T-helper 1 cell treated with Interleukin-12 subunit alpha and Interleukin-12 subunit beta and Interleukin-4 antibody, amounts not matched to agents 30 ng/mL and 1 ng/mL, for 36 hours (primary cell): ENCODE data around the gene DENND5A. TPM values are rescaled to one million over a fixed set of nuclear protein-coding genes. Genes with fewer than 3 reads are reported as not detected.
"Not testable (repeated sequence)": the region's sequence is repeated elsewhere in the genome, so short reads cannot be mapped to it uniquely, and the experiment has no call there.

Experiments
- intact Hi-C: fragments of 100-400 bp; cut with micrococcal nuclease; formaldehyde crosslinking; loops from one replicate; pipeline ENCODE4 v1.15.1; 2024
- total RNA-seq: library from RNA; stranded (reverse); gene quantifications from 2 replicates; pipeline ENCODE4 v1.2.3, GENCODE V29; 2022

Gene DENND5A
- total RNA-seq, 1 donor from 2014 or later = 36.8 TPM

DNA sequence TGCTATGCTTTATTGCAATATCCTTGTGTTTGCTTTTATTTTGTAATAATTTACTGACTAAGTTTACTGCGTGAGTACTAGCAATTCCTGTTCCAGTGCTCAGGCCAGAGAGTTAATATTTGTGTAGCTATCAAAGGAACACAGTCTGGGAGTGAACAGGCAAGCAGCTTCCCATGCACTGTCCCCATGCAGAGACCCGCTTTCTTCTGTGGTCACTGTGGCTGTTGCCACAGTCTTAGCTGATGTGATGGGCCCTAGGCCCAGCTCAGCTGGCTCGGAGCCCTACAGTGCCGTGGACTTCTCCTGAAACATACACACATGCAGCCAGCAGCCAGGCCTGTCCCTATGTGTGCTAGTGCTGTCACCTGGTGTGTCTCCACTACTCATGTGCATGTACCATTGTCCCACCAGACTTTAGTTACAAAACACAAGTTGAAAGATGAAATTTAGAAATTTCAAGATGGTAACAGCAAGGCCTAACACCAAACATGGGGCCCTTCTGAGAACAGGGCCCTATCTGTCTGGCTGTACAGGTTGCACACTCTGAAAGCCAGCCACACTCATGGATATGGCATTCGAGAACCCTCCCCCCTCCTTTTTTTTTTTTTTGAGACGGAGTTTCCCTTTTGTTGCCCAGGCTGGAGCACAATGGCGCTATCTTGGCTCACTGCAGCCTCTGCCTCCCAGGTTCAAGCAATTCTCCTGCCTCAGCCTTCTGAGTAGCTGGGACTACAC is 161.4 kb downstream of the DENND5A start:
- intact Hi-C loops = no loop called here

DNA sequence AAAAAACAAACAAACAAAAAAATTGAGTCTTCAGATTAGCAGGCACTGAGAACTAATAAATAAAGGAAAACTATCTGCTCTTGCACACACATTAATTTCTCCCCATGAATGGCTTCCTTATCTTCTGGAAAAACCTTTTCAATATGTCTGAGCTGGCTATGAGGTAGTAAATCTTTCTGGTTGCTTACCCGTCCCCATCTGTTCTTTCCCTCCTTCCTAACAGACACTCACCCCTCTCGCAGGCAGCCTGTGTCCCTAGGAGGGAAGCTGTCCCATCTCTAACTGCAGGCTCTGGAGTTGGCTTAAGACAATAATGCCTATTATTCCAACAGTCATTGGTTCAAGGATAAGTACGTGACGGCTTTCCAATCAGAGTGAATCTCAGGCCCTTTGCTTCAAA is 165.5 kb downstream of the DENND5A start:
- intact Hi-C loops = no loop called here

DNA sequence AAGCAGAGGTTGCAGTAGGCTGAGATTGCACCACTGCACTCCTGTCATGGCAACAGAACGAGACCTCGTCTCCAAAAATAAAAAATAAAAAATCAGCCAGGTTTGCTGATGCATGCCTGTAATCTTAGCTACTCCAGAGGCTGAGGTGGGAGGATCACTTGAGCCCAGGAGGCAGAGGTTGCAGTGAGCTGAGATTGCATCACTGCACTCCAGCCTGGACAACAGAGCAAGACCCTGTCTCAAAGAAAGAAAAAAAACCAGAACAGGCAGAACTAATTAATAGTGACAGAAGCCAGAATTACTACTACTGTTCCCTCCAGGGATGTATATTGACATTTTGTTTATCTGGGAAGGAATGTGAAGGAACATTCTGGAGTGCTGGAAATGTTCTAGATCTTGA is 166.7 kb downstream of the DENND5A start:
- intact Hi-C loops = not testable (repeated sequence)

DNA sequence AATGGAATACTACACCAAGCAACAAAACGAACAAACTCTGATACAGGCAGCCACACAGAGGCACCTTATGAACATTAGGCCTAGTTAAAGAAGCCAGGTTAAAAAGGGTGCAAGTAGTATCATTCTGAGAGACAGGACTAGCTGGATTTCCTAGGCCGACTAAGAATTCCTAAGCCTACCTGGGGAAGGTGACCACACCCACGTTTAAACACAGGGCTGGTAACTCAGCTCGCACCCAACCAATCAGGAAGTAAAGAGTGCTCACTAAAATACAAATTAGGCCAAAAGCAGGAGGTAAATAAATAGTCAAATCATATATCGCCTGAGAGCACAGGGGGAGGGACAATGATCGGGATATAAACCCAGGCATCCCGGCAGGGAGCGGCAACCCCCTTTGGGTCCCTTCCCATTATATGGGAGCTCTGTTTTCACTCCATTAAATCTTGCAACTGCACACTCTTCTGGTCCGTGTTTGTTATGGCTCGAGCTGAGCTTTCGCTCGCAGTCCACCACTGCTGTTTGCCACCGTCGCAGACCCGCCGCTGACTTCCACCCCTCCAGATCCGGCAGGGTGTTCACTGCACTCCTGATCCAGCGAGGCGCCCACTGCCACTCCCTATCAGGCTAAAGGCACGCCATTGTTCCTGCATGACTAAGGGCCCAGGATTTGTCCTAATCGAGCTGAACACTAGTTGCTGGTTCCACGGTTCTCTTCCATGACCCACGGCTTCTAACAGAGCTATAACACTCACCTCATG is 167.8 kb downstream of the DENND5A start:
- intact Hi-C loops = not testable (repeated sequence)

DNA sequence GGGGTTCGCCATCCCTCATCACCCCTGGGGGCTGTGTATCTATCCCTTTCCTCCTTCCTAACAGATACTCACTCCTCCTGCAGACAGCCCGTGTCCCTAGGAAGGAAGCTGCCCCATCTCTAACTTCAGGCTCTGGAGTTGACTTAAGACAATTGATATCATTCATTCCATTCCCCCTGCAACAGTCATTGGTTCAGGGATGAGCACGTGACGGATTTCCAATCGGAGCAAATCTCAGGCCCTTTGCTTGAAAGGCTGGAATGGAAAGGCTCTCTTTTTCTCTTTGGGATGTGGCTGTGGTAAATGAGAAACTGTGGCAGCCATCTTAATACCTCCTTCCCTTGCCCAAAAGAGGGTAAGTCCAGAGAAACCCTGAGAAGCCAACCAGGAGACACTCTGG is 168.7 kb downstream of the DENND5A start:
- intact Hi-C loops = no loop called here

DNA sequence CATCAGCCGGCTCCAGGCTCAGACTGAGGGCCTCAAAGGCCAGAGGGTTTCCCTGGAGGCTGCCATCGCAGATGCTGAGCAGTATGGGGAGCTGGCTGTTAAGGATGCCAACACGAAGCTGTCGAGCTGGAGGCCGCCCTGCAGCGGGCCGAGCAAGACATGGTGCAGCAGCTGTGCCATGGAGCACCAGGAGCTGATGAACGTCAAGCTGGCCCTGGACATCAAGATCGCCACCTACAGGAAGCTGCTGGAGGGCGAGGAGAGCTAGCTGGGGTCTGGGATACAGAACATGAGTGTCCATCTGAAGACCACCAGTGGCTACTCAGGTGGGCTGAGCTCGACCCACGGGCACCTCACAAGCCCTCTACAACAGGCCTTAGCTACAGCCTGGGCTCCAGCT is 169.7 kb downstream of the DENND5A start:
- intact Hi-C loops = no loop called here

DNA sequence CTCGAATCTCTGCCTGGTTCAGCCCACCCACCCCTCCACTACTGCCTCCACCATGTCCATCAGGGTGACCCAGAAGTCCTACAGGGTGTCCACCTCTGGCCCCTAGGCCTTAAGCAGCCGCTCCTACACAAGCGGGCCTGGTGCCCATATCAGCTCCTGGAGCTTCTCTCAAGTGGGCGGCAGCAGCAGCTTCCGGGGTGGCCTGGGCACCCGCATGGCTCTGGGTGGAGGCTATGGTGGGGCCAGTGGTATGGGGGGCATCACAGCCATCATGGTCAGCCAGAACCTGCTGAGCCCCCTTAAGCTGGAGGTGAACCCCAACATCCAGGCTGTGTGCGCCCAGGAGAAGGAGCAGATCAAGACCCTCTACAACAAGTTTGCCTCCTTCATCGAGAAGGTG is 170.7 kb downstream of the DENND5A start:
- intact Hi-C loops = no loop called here

DNA sequence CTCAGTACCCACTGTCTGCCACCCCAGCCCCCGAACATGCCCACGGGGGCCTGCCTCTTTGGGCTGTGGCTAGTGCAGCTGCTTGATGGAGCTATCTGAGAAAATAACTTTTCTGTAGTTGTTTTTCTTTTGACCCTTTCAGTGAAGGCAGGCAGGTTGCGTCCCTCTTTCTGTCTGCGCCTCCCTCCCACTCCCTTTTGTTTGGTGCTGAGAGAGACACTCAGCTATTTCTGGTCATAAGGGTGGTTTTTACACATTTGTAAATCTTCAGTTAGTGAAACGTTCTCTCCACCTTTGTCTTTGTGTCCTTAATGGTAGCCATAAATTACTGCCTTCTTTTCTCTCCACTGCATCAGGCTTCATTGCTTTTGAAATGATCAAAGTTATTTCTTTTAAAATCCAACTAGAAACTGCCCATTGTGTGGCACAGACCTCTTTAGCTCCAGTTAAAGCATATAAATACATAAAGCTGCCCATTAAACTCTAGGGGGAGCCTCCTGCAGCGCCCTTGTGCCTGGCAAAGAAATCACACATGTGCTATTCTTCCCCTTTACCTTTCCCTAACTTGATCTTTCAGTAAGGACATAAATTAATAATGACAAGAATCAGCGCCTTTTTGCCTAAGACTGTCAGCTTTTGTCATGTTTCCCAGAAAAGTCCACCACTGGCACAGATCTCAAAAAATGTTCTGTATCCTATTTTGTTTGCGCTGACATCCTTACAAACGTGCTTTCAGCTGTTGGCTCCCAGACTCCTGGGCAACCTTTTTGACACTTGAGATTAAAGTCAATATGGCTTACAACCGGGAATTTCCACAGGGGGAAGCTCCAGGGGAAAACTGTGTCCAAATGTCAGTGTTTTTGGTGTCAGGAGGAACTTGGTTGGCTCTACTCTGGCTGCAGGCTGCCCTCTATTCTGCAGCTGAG is 172.0 kb downstream of the DENND5A start:
- intact Hi-C loops = loop anchor here (1.0 kb wide), 1 partner anchor 44 kb away; no protein-coding TSS in a partner anchor

DNA sequence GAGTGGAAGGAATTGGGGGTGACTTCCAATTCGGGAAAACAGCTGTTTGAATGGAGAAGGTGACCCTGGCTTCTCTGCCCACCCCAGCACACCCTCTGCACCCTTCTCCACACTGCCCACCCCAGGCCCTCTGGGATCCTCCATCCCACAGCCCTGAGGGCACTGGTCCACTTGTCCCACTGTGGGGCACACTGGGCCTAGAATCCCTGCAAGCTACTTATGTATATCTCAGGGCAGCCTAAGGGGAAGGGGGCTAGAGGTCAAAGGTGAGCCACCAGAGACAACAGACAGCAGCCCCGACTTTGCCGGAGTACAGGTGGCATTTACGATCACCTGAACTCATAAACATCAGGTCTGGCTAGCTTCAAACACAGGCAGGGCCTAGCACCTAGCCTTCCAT is 173.1 kb downstream of the DENND5A start:
- intact Hi-C loops = no loop called here

DNA sequence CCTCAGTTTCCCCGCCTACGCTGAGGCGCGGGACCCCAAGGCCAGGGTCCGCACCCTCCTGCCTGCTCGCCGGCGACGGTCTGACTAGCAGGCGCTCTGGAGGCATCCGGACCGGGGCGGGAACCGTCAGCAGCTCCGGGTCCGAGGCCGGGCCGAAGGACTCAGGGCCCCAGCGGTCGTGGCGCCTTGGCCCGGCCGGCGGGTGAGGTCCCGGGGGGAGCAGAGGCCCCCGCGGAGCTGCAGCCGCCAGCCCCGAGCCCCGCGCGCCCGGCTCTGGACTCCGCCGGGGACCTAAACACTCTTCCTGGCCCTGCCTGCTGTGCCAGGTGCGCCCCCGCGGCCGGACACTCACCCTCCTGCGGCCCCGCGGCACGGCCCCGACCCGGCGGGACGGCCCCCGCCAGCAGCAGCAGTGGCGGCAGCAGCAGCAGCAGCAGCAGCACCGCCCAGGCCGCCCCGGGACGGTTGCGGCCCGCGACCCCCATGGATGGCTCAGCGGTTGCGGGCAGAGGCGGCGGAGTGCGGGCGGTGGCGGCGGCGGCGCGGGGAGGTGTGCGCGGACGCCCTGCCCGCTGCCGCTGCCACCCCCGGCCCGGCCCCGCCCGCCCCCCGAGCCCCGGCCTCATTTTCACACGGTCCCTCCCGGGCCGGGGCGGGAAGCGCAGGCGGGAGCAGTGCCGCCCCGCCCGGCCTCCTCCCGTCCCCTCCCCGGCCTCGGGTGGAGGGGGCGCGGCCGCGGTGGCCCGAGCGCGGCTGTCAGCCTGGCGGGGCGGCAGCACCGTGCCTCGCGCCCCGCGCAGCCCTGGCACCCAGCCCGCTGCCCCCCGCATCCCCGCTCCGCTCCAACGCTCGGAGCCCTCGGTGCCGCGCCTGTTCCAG is 173.9 kb downstream of the DENND5A start, which contains the start of gene SCUBE2:
Gene SCUBE2, minus strand, starts transcription at position 556 of the 879 bp plus-strand sequence. Its CDS starts 71 bp downstream, at position 485.
- intact Hi-C loops = no loop called here

DNA sequence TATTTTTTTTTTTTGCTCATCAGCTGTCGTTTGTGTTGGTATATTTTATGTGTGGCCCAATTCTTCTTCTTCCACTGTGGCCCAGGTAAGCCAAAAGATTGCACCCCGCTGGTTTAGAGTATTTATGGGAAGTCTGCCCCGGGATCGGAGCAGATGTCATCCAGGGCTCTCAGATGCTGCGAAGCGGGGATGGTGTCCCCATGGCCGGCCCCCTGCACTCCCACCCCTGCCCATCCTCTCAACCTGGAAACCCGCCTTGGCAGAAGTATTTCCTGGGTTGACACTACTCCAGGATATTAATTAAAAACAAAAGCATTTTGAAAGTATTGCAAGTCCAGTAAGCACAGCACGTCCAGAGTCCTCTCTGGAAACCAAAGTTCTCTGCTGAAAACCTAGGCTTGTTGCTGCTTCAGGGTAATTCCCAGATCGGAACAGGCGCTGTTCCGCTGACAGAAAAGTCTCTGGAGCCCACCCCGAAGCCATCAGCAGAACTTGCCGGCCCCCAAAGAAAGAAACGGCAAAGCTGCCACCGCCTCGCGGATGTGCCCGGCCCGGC is 174.6 kb downstream of the DENND5A start:
- intact Hi-C loops = no loop called here

DNA sequence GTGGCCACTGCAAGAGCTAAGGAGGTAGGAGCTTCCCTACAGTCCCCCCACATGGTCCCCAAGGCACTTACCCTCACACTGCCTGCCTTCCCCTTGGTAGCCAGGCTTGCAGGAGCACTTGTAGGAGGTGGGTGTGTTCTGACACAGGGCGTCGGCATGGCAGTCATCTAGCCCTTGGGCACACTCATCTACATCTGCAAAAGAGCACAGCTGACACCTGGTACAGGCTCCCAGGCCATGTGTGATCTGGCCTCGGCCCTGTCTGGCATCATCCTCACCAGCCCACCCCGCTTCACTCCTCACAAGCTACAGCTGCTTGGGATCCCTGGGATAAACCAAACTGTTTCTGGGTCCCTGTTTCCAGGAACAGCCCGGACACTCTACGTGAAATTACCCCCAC is 175.5 kb downstream of the DENND5A start:
- intact Hi-C loops = no loop called here

DNA sequence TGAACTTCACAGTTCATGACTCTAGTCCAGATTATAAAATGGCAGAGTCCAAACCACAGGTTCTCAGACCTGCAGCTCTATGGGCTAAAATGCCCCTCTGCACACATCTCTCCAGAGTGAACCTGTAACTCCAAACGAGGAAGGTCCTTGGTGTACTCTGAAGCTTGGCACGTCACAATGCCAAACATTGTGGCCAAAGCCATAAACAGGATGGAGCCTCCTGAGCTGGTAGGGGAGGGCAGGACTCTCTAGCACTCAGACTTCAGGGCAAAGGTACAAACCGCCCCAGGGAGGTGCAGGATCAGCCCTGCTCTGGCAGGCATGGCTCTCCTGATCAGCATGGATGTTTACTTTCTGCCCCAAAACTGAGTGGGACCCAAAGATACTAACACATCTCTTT is 176.1 kb downstream of the DENND5A start:
- intact Hi-C loops = no loop called here

Other genes with a start within 250 kb of the DENND5A start
- not detected in 2 replicates for gene SCUBE2, start 173.8 kb downstream of the DENND5A start, total RNA-seq
- 39.5 and 43.1 TPM in 2 replicates for gene TMEM41B, start 49.2 kb upstream of the DENND5A start, total RNA-seq
- gene IPO7, start 119.3 kb upstream of the DENND5A start, total RNA-seq = 109 and 112 TPM in 2 replicates
- gene ZNF143, start 195.7 kb upstream of the DENND5A start, total RNA-seq = 31.3 and 33.1 TPM in 2 replicates